ENCODE data around the gene FARP1.

Gene FARP1

DNA sequence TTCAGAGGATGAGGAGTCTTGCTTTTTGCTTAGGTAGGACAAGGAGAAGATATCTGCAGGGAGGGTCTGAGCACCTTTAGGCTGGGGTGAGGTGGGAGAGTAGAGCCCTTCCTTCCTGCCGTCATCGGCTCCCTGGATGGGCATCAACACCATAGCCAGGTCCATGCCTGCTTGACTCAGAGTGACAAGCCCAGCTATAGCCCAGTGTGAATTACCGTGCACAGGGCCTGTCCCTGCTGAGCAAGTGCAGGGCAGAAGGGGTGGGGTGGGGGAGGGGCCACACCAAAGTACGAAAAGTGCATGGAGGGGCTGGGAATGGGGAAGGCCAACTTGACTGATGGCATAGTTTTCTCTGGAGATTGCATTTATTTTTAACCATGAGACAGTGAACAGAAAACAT, 64.5 kb downstream of the FARP1 start:
- no peaks in the 10 kb centered on the region for H3K9me3 ChIP-seq (ENCODE audit: control insufficient read depth, insufficient read depth, low read length)
- H3K4me1 ChIP-seq (ENCODE audit: control insufficient read depth, low read length) = no peaks in the 10 kb centered on the region
- H3K27me3 ChIP-seq (ENCODE audit: control insufficient read depth, low read length) = no peaks in the 10 kb centered on the region
- no peaks in the 10 kb centered on the region for H3K79me2 ChIP-seq (ENCODE audit: control insufficient read depth, low read length)
- no peak overlapping the region for H3K4me2 ChIP-seq (ENCODE audit: low read length)
- H3K4me3 ChIP-seq (ENCODE audit: low read length) = no peak overlapping the region
- no peaks in the 10 kb centered on the region for H3F3A ChIP-seq (ENCODE audit: control insufficient read depth, insufficient read depth)
- no peaks in the 10 kb centered on the region for H3K36me3 ChIP-seq (ENCODE audit: control insufficient read depth, low read length)
- H4K20me1 ChIP-seq (ENCODE audit: control insufficient read depth, insufficient read depth, low read depth, low read length) = no peaks in the 10 kb centered on the region
- H3K27ac ChIP-seq (ENCODE audit: low read depth, low read length) = no peak overlapping the region
- TF ChIP-seq, protein P1, sequence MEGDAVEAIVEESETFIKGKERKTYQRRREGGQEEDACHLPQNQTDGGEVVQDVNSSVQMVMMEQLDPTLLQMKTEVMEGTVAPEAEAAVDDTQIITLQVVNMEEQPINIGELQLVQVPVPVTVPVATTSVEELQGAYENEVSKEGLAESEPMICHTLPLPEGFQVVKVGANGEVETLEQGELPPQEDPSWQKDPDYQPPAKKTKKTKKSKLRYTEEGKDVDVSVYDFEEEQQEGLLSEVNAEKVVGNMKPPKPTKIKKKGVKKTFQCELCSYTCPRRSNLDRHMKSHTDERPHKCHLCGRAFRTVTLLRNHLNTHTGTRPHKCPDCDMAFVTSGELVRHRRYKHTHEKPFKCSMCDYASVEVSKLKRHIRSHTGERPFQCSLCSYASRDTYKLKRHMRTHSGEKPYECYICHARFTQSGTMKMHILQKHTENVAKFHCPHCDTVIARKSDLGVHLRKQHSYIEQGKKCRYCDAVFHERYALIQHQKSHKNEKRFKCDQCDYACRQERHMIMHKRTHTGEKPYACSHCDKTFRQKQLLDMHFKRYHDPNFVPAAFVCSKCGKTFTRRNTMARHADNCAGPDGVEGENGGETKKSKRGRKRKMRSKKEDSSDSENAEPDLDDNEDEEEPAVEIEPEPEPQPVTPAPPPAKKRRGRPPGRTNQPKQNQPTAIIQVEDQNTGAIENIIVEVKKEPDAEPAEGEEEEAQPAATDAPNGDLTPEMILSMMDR (IDR thresholded peaks at IDR 0.05; ENCODE audit: low read depth, low read length, poor library complexity, severe bottlenecking) = no peak
- TF ChIP-seq EZH2phosphoT487 (IDR thresholded peaks at IDR 0.05; ENCODE audit: borderline replicate concordance, low read length) = no peak
- no peaks in the 10 kb centered on the region for H3K9me2 ChIP-seq (replicated peaks; ENCODE audit: control insufficient read depth, low read length)

DNA sequence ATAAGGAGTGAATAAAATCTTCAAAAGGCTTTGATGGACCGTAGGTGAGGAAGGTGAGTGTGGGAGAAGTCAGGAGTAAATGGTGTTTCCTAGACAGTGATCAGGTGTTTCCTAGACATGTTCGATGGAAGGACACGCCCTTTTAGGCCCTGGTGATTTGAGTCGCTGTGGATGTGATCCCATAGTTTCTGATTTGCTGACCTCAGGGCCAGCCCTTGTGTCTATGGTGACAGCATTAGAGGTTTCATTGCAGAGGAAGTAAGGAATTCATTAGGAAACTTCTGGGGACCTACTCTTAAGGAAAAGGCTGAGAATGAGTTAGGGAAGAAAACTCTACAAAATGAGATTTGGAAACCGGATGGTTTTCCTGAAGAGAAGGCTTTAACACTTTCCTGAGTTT, 65.7 kb downstream of the FARP1 start:
- Histone ChIP-seq H3K79me2 (ENCODE audit: control insufficient read depth, low read length) (no peaks in the 10 kb centered on the region), H3K27ac (ENCODE audit: low read depth, low read length) (no peak overlapping the region), H3K27me3 (ENCODE audit: control insufficient read depth, low read length) (no peaks in the 10 kb centered on the region), H3F3A (ENCODE audit: control insufficient read depth, insufficient read depth) (no peaks in the 10 kb centered on the region), H3K4me3 (ENCODE audit: low read length) (no peak overlapping the region), H3K36me3 (ENCODE audit: control insufficient read depth, low read length) (no peaks in the 10 kb centered on the region), H3K9me2 (replicated peaks; ENCODE audit: control insufficient read depth, low read length) (no peaks in the 10 kb centered on the region), H3K9me3 (ENCODE audit: control insufficient read depth, insufficient read depth, low read length) (no peaks in the 10 kb centered on the region), H4K20me1 (ENCODE audit: control insufficient read depth, insufficient read depth, low read depth, low read length) (no peaks in the 10 kb centered on the region), H3K4me1 (ENCODE audit: control insufficient read depth, low read length) (no peaks in the 10 kb centered on the region), H3K4me2 (ENCODE audit: low read length) (no peak overlapping the region)
- TF ChIP-seq, protein P1 (IDR thresholded peaks at IDR 0.05; ENCODE audit: low read depth, low read length, poor library complexity, severe bottlenecking) = no peak
- no peak for TF ChIP-seq EZH2phosphoT487 (IDR thresholded peaks at IDR 0.05; ENCODE audit: borderline replicate concordance, low read length)

DNA sequence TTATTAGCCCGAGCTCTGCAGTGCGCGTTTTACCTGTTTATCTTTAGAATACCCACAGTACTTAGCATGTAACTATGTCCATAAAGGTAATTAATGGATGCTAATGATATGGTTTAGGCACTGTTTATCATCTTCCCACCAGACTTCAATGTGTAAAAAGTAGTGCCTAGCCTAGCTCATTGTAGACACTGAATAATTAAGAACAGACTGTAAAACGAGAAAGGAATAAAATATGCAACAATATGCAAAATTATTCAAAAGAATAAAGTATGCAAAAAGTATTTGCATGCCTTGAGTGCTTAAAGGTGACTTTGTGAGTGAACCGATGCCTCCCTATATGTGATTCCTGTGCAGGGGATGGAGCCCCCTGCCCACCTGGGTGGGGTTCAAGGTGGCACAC, 69.9 kb downstream of the FARP1 start:
- Histone ChIP-seq H3K27ac (ENCODE audit: low read depth, low read length) (no peak overlapping the region), H3K9me3 (ENCODE audit: control insufficient read depth, insufficient read depth, low read length) (no peaks in the 10 kb centered on the region), H3K27me3 (ENCODE audit: control insufficient read depth, low read length) (no peaks in the 10 kb centered on the region), H3K4me3 (ENCODE audit: low read length) (no peak overlapping the region), H4K20me1 (ENCODE audit: control insufficient read depth, insufficient read depth, low read depth, low read length) (no peaks in the 10 kb centered on the region), H3K4me2 (ENCODE audit: low read length) (no peak overlapping the region), H3K79me2 (ENCODE audit: control insufficient read depth, low read length) (no peaks in the 10 kb centered on the region), H3K4me1 (ENCODE audit: control insufficient read depth, low read length) (no peaks in the 10 kb centered on the region), H3K36me3 (ENCODE audit: control insufficient read depth, low read length) (no peaks in the 10 kb centered on the region), H3F3A (ENCODE audit: control insufficient read depth, insufficient read depth) (no peaks in the 10 kb centered on the region), H3K9me2 (replicated peaks; ENCODE audit: control insufficient read depth, low read length) (no peaks in the 10 kb centered on the region)
- TF ChIP-seq EZH2phosphoT487 (IDR thresholded peaks at IDR 0.05; ENCODE audit: borderline replicate concordance, low read length) = no peak
- TF ChIP-seq, protein P1 (IDR thresholded peaks at IDR 0.05; ENCODE audit: low read depth, low read length, poor library complexity, severe bottlenecking) = no peak

GRCh38 chr13:98213354-98213753, 70.5 kb downstream of the FARP1 start:
- Histone ChIP-seq H3K79me2 (ENCODE audit: control insufficient read depth, low read length) (no peaks in the 10 kb centered on the region), H3K9me2 (replicated peaks; ENCODE audit: control insufficient read depth, low read length) (no peaks in the 10 kb centered on the region), H3K4me1 (ENCODE audit: control insufficient read depth, low read length) (no peaks in the 10 kb centered on the region), H3K4me3 (ENCODE audit: low read length) (no peak overlapping the region), H3K27ac (ENCODE audit: low read depth, low read length) (no peak overlapping the region), H4K20me1 (ENCODE audit: control insufficient read depth, insufficient read depth, low read depth, low read length) (no peaks in the 10 kb centered on the region), H3K27me3 (ENCODE audit: control insufficient read depth, low read length) (no peaks in the 10 kb centered on the region), H3K9me3 (ENCODE audit: control insufficient read depth, insufficient read depth, low read length) (no peaks in the 10 kb centered on the region), H3K4me2 (ENCODE audit: low read length) (no peak overlapping the region), H3K36me3 (ENCODE audit: control insufficient read depth, low read length) (no peaks in the 10 kb centered on the region), H3F3A (ENCODE audit: control insufficient read depth, insufficient read depth) (no peaks in the 10 kb centered on the region)
- TF ChIP-seq EZH2phosphoT487 (IDR thresholded peaks at IDR 0.05; ENCODE audit: borderline replicate concordance, low read length) = no peak
- TF ChIP-seq, protein P1 (IDR thresholded peaks at IDR 0.05; ENCODE audit: low read depth, low read length, poor library complexity, severe bottlenecking) = no peak

All from DOHH2 (cell line).